ENCODE results near the gene USP17L26. TPM values are rescaled to one million over a fixed set of nuclear protein-coding genes. Genes with fewer than 3 reads are reported as not detected.

The USP17L26 gene
- not detected in 5 replicates for total RNA-seq (2022; extraction: Qiagen RNA extraction; ENCODE audit: low read depth)

GRCh38 chr4:9334358-9334757, at the start of gene USP17L26:
Gene USP17L26, plus strand, starts transcription at chr4:9334658. Its CDS starts 0 bp downstream, at chr4:9334658.

GRCh38 chr4:9324865-9325264, 9.6 kb upstream of the USP17L26 start, which contains the start of gene USP17L24:
Gene USP17L24, plus strand, starts transcription at chr4:9325165. Its CDS starts 0 bp downstream, at chr4:9325165.

GRCh38 chr4:9329611-9330010, 4.8 kb upstream of the USP17L26 start, which contains the start of gene USP17L25:
Gene USP17L25, plus strand, starts transcription at chr4:9329911. Its CDS starts 0 bp downstream, at chr4:9329911.

GRCh38 chr4:9339103-9339502, 4.6 kb downstream of the USP17L26 start, which contains the start of gene USP17L5:
Gene USP17L5, plus strand, starts transcription at chr4:9339403. Its CDS starts 0 bp downstream, at chr4:9339403.

GRCh38 chr4:9343848-9344247, 9.4 kb downstream of the USP17L26 start, which contains the start of gene USP17L27:
Gene USP17L27, plus strand, starts transcription at chr4:9344148. Its CDS starts 0 bp downstream, at chr4:9344148.

GRCh38 chr4:9348593-9348992, 14.1 kb downstream of the USP17L26 start, which contains the start of gene USP17L28:
Gene USP17L28, plus strand, starts transcription at chr4:9348893. Its CDS starts 0 bp downstream, at chr4:9348893.

GRCh38 chr4:9353338-9353737, 18.9 kb downstream of the USP17L26 start, which contains the start of gene USP17L29:
Gene USP17L29, plus strand, starts transcription at chr4:9353638. Its CDS starts 0 bp downstream, at chr4:9353638.

GRCh38 chr4:9362829-9363228, 28.4 kb downstream of the USP17L26 start, which contains the start of gene USP17L30:
Gene USP17L30, plus strand, starts transcription at chr4:9363129. Its CDS starts 0 bp downstream, at chr4:9363129.

Other genes with a start within 250 kb of the USP17L26 start
- not detected in 5 replicates for gene FAM90A26, start 164.2 kb upstream of the USP17L26 start, total RNA-seq (2022; extraction: Qiagen RNA extraction; ENCODE audit: low read depth)
- gene USP17L10, start 124.0 kb upstream of the USP17L26 start, total RNA-seq (2022; extraction: Qiagen RNA extraction; ENCODE audit: low read depth), result not detected in 5 replicates
- not detected in 5 replicates for gene USP17L11, start 119.3 kb upstream of the USP17L26 start, total RNA-seq (2022; extraction: Qiagen RNA extraction; ENCODE audit: low read depth)
- gene USP17L12, start 114.5 kb upstream of the USP17L26 start, total RNA-seq (2022; extraction: Qiagen RNA extraction; ENCODE audit: low read depth), result not detected in 5 replicates
- not detected in 5 replicates for gene USP17L13, start 109.8 kb upstream of the USP17L26 start, total RNA-seq (2022; extraction: Qiagen RNA extraction; ENCODE audit: low read depth)
- gene USP17L15, start 100.3 kb upstream of the USP17L26 start, total RNA-seq (2022; extraction: Qiagen RNA extraction; ENCODE audit: low read depth), result not detected in 5 replicates
- not detected in 5 replicates for gene USP17L17, start 90.8 kb upstream of the USP17L26 start, total RNA-seq (2022; extraction: Qiagen RNA extraction; ENCODE audit: low read depth)
- not detected in 5 replicates for gene USP17L18, start 86.0 kb upstream of the USP17L26 start, total RNA-seq (2022; extraction: Qiagen RNA extraction; ENCODE audit: low read depth)
- not detected in 5 replicates for gene USP17L19, start 81.3 kb upstream of the USP17L26 start, total RNA-seq (2022; extraction: Qiagen RNA extraction; ENCODE audit: low read depth)
- gene USP17L20, start 76.5 kb upstream of the USP17L26 start, total RNA-seq (2022; extraction: Qiagen RNA extraction; ENCODE audit: low read depth), result not detected in 5 replicates
- gene USP17L21, start 71.8 kb upstream of the USP17L26 start, total RNA-seq (2022; extraction: Qiagen RNA extraction; ENCODE audit: low read depth), result not detected in 5 replicates
- not detected in 5 replicates for gene USP17L22, start 67.0 kb upstream of the USP17L26 start, total RNA-seq (2022; extraction: Qiagen RNA extraction; ENCODE audit: low read depth)
- gene USP17L24, start 9.5 kb upstream of the USP17L26 start, total RNA-seq (2022; extraction: Qiagen RNA extraction; ENCODE audit: low read depth), result not detected in 5 replicates
- gene USP17L25, start 4.7 kb upstream of the USP17L26 start, total RNA-seq (2022; extraction: Qiagen RNA extraction; ENCODE audit: low read depth), result not detected in 5 replicates
- not detected in 5 replicates for gene USP17L5, start 4.7 kb downstream of the USP17L26 start, total RNA-seq (2022; extraction: Qiagen RNA extraction; ENCODE audit: low read depth)
- gene USP17L27, start 9.5 kb downstream of the USP17L26 start, total RNA-seq (2022; extraction: Qiagen RNA extraction; ENCODE audit: low read depth), result not detected in 5 replicates
- gene USP17L28, start 14.2 kb downstream of the USP17L26 start, total RNA-seq (2022; extraction: Qiagen RNA extraction; ENCODE audit: low read depth), result not detected in 5 replicates
- gene USP17L29, start 19.0 kb downstream of the USP17L26 start, total RNA-seq (2022; extraction: Qiagen RNA extraction; ENCODE audit: low read depth), result not detected in 5 replicates
- gene USP17L30, start 28.5 kb downstream of the USP17L26 start, total RNA-seq (2022; extraction: Qiagen RNA extraction; ENCODE audit: low read depth), result not detected in 5 replicates
- not detected in 5 replicates for gene DEFB131A, start 109.8 kb downstream of the USP17L26 start, total RNA-seq (2022; extraction: Qiagen RNA extraction; ENCODE audit: low read depth)